ENCODE data around the gene EFEMP1.

EFEMP1 gene

DNA sequence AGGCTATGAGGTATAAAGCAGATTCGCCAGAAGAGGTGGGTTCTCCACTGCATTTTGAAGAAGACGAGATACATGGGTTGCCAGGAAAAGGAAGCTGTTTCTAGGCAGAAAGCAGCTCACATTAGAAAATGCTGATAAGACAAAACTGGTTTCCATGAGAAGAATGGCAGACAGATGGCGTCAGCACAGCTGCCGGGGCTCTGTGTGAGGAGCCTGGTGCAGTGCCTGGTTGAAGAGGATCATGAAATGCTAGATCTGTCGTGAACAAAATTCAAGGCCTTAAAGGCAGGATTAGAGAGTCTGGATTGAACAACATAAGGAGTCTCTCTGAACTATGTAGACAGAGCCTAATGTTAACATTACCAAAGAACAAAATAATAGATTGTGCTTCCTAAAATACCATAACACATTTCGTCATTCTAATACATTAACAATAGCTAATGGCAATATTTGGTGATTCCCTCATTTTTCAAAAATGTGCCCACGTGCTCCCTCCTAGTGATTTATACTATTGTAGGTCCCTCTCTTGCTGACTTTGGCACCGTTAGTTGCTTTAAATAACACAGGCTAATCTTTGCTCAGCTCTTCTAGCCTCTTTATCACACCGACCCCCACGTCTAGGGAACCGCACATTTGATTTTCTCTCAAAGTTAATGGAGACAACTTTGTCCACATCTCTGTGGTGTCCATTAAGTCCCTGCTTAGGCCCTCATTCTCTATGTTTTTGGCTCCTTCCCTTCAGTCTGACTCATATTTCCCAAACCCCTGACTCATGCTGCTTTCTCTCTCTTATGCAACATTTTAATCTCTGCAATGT is 38.2 kb downstream of the EFEMP1 start:
- no peak overlapping the region for H3K4me3 ChIP-seq (ENCODE audit: low read depth in 1 of 2, low read length in 2 of 2)
- H3K9ac ChIP-seq (ENCODE audit: low read depth, low read length): no peak overlapping the region
- H4K20me1 ChIP-seq (ENCODE audit: insufficient read depth, low read length): no peaks in the 10 kb centered on the region
- no peaks in the 10 kb centered on the region for H3K36me3 ChIP-seq (ENCODE audit: insufficient read depth, low read length)
- H3K79me2 ChIP-seq (ENCODE audit: insufficient read depth, low read length): no peaks in the 10 kb centered on the region
- TF ChIP-seq, protein P1, sequence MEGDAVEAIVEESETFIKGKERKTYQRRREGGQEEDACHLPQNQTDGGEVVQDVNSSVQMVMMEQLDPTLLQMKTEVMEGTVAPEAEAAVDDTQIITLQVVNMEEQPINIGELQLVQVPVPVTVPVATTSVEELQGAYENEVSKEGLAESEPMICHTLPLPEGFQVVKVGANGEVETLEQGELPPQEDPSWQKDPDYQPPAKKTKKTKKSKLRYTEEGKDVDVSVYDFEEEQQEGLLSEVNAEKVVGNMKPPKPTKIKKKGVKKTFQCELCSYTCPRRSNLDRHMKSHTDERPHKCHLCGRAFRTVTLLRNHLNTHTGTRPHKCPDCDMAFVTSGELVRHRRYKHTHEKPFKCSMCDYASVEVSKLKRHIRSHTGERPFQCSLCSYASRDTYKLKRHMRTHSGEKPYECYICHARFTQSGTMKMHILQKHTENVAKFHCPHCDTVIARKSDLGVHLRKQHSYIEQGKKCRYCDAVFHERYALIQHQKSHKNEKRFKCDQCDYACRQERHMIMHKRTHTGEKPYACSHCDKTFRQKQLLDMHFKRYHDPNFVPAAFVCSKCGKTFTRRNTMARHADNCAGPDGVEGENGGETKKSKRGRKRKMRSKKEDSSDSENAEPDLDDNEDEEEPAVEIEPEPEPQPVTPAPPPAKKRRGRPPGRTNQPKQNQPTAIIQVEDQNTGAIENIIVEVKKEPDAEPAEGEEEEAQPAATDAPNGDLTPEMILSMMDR (IDR thresholded peaks at IDR 0.05; ENCODE audit: borderline replicate concordance, extremely low read depth, low read length, poor library complexity, severe bottlenecking): no peak
- no peak for TF ChIP-seq EZH2 (IDR thresholded peaks at IDR 0.05; ENCODE audit: borderline replicate concordance, low read depth, low read length, severe bottlenecking)
- ATAC-seq (ENCODE audit: insufficient read depth, low read depth): no peak
- H3K4me1 ChIP-seq (ENCODE audit: insufficient read depth, low read length): no peaks in the 10 kb centered on the region
- no peak overlapping the region for H3K27ac ChIP-seq (ENCODE audit: low read length)
- H2AFZ ChIP-seq (ENCODE audit: low read depth, low read length): no peak overlapping the region
- no peak for DNase-seq
- H3K4me2 ChIP-seq (ENCODE audit: insufficient read depth, low read length): no peak overlapping the region
- H3K27me3 ChIP-seq (ENCODE audit: insufficient read depth, low read length, poor library complexity): no peaks in the 10 kb centered on the region
- no peaks in the 10 kb centered on the region for H3K9me3 ChIP-seq (ENCODE audit: insufficient read depth, low read length, severe bottlenecking)

GRCh38 chr2:55883829-55884228 is 39.8 kb downstream of the EFEMP1 start:
- Histone ChIP-seq H2AFZ (ENCODE audit: low read depth, low read length) (no peak overlapping the region), H3K9me3 (ENCODE audit: insufficient read depth, low read length, severe bottlenecking) (no peaks in the 10 kb centered on the region), H3K36me3 (ENCODE audit: insufficient read depth, low read length) (no peaks in the 10 kb centered on the region), H3K4me3 (ENCODE audit: low read depth in 1 of 2, low read length in 2 of 2) (no peak overlapping the region), H3K4me1 (ENCODE audit: insufficient read depth, low read length) (no peaks in the 10 kb centered on the region), H4K20me1 (ENCODE audit: insufficient read depth, low read length) (no peaks in the 10 kb centered on the region), H3K4me2 (ENCODE audit: insufficient read depth, low read length) (no peak overlapping the region), H3K9ac (ENCODE audit: low read depth, low read length) (no peak overlapping the region), H3K27ac (ENCODE audit: low read length) (no peak overlapping the region), H3K79me2 (ENCODE audit: insufficient read depth, low read length) (no peaks in the 10 kb centered on the region), H3K27me3 (ENCODE audit: insufficient read depth, low read length, poor library complexity) (no peaks in the 10 kb centered on the region)
- TF ChIP-seq, protein P1 (IDR thresholded peaks at IDR 0.05; ENCODE audit: borderline replicate concordance, extremely low read depth, low read length, poor library complexity, severe bottlenecking): no peak
- no peak for TF ChIP-seq EZH2 (IDR thresholded peaks at IDR 0.05; ENCODE audit: borderline replicate concordance, low read depth, low read length, severe bottlenecking)
- DNase-seq (no peak), ATAC-seq (ENCODE audit: insufficient read depth, low read depth) (no peak)

DNA sequence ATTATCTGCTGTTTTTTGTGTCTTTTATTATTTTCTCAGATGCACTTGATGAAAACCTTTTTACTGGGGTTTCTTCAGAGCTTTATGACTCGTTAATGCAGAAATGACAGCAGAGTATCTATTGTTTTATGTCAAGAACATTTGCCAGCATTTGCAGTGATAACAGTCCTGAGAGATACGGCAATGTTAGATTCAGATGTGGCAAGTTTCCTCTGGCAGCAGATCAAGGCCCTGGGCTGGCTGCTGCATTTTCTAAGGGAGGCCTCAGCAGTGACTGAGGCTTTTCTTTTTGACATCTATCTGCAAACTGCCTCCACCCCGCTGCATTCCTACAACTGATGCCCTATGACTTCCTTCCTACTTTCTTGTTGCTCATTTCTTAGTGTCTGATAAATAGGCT is 40.2 kb downstream of the EFEMP1 start:
- H3K36me3 ChIP-seq (ENCODE audit: insufficient read depth, low read length): no peaks in the 10 kb centered on the region
- no peaks in the 10 kb centered on the region for H3K27me3 ChIP-seq (ENCODE audit: insufficient read depth, low read length, poor library complexity)
- H3K4me1 ChIP-seq (ENCODE audit: insufficient read depth, low read length): no peaks in the 10 kb centered on the region
- no peaks in the 10 kb centered on the region for H3K79me2 ChIP-seq (ENCODE audit: insufficient read depth, low read length)
- DNase-seq (no peak), ATAC-seq (ENCODE audit: insufficient read depth, low read depth) (no peak)
- H3K9me3 ChIP-seq (ENCODE audit: insufficient read depth, low read length, severe bottlenecking): no peaks in the 10 kb centered on the region
- no peak overlapping the region for H3K27ac ChIP-seq (ENCODE audit: low read length)
- no peak overlapping the region for H3K4me2 ChIP-seq (ENCODE audit: insufficient read depth, low read length)
- TF ChIP-seq EZH2 (IDR thresholded peaks at IDR 0.05; ENCODE audit: borderline replicate concordance, low read depth, low read length, severe bottlenecking): no peak
- TF ChIP-seq, protein P1 (IDR thresholded peaks at IDR 0.05; ENCODE audit: borderline replicate concordance, extremely low read depth, low read length, poor library complexity, severe bottlenecking): no peak
- no peaks in the 10 kb centered on the region for H4K20me1 ChIP-seq (ENCODE audit: insufficient read depth, low read length)
- H3K9ac ChIP-seq (ENCODE audit: low read depth, low read length): no peak overlapping the region
- H2AFZ ChIP-seq (ENCODE audit: low read depth, low read length): no peak overlapping the region
- no peak overlapping the region for H3K4me3 ChIP-seq (ENCODE audit: low read depth in 1 of 2, low read length in 2 of 2)

All from DND-41 (cell line).